Dendritic cell treated with granulocyte-macrophage colony-stimulating factor and Interleukin-4, amounts not matched to agents 40 ng/mL and 50 ng/mL, for 4 days (primary cell): ENCODE data around the gene TAS2R40.

ENCODE experiments used
- H3K27ac Mint-ChIP-seq: one replicate; pipeline ENCODE4 v1.8.0; 2022; ENCODE audit warnings: mild to moderate bottlenecking, mixed read lengths
- H3K27me3 Mint-ChIP-seq: one replicate; pipeline ENCODE4 v1.8.0; 2022; ENCODE audit warnings: mild to moderate bottlenecking, mixed read lengths
- H3K36me3 Mint-ChIP-seq: one replicate; pipeline ENCODE4 v1.8.0; 2022; ENCODE audit warnings: low read depth, mixed read lengths
- H3K4me1 Mint-ChIP-seq: one replicate; pipeline ENCODE4 v1.8.0; 2022; ENCODE audit warnings: low read depth, mixed read lengths
- H3K4me3 Mint-ChIP-seq: one replicate; pipeline ENCODE4 v1.8.0; 2022; ENCODE audit warnings: mild to moderate bottlenecking, moderate library complexity, mixed read lengths
- H3K9me3 Mint-ChIP-seq: one replicate; pipeline ENCODE4 v1.8.0; 2022; ENCODE audit warnings: mixed read lengths
- intact Hi-C: fragments of 100-400 bp; cut with micrococcal nuclease; formaldehyde crosslinking; loops from one replicate; pipeline ENCODE4 v1.15.0; 2022

The TAS2R40 gene

DNA sequence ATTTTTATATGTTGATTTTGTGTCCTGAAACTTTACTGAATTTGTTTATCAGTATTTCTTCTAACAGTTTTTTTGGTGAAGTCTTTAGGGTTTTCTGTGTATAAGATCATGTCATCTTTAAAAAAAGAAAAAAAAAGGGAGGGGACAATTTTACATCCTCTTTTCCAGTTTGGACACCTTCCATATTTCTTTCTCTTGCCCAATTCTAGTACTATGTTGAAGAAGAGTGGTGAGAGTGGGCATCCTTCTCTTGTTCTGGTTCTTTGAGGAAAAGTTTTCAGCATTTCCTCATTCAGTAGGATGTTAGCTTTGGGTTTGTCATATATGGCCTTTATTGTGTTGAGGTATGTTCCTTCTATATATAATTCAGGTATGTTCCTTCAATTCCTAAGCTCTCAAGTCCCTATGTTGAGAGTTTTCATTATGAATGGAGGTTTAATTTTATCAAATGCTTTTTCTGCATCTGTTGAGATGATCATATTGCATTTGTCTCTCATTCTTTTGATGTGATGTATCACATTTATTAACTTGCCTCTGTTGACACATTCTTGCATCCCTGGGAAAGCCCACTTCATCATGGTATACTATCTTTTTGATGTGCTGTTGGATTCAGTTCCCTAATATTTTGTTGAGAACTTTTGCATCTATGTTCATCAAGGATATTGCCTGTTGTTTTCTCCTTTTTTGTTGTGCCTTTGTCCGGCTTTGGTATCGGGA lies 12.1 kb downstream of the TAS2R40 start:
- H3K27me3 Mint-ChIP-seq, result no peaks in the 10 kb centered on the region
- peaks cover 39% of the 10 kb centered on the region for H3K4me1 Mint-ChIP-seq
- peaks cover 17% of the 10 kb centered on the region for H3K9me3 Mint-ChIP-seq
- peaks cover 21% of the 10 kb centered on the region for H3K36me3 Mint-ChIP-seq
- no peak overlapping the region for H3K27ac Mint-ChIP-seq
- intact Hi-C loops, result no loop called here
- no peak overlapping the region for H3K4me3 Mint-ChIP-seq

DNA sequence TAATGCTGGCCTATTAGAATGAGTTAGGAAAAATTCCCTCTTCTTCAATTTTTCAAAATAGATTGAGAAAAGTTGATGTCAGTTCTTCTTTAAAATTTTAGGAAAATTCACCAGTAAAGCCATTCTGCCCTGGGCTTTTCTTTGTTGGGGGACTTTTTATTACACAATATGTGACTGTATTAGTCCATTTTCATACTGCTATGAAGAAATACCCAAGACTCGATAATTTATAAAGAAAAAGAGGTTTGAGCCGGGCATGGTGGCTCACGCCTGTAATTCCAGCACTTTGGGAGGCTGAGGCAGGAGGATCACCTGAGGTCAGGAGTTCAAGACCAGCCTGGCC lies 12.7 kb downstream of the TAS2R40 start:
- peaks cover 44% of the 10 kb centered on the region for H3K4me1 Mint-ChIP-seq
- no peak overlapping the region for H3K27ac Mint-ChIP-seq
- intact Hi-C loops, result no loop called here
- H3K4me3 Mint-ChIP-seq, result no peak overlapping the region
- H3K9me3 Mint-ChIP-seq, result peaks cover 17% of the 10 kb centered on the region
- H3K27me3 Mint-ChIP-seq, result no peaks in the 10 kb centered on the region
- peaks cover 21% of the 10 kb centered on the region for H3K36me3 Mint-ChIP-seq

DNA sequence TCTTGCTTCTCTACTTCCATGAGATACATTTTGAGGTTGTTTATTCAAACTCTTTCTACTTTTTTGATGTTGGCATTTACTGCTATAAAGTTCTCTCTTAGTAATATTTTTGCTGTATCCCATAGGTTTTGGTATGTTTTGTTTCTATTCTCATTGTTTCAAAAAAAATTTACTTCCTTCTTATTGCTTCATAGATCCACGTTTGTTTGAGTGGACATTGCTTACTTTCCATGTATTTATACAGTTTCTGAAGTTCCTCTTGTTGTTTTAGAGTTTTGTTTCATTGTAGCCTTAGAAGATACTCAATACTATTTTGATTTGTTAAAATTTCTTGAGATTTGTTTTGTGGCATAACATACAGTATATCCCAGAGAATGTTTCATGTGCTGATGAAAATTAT lies 13.7 kb downstream of the TAS2R40 start:
- peaks cover 21% of the 10 kb centered on the region for H3K36me3 Mint-ChIP-seq
- peak overlapping the region; percentile 89 for H3K27ac Mint-ChIP-seq
- H3K9me3 Mint-ChIP-seq, result peaks cover 17% of the 10 kb centered on the region
- no peak overlapping the region for H3K4me3 Mint-ChIP-seq
- intact Hi-C loops, result no loop called here
- H3K4me1 Mint-ChIP-seq, result peaks cover 45% of the 10 kb centered on the region
- H3K27me3 Mint-ChIP-seq, result no peaks in the 10 kb centered on the region

DNA sequence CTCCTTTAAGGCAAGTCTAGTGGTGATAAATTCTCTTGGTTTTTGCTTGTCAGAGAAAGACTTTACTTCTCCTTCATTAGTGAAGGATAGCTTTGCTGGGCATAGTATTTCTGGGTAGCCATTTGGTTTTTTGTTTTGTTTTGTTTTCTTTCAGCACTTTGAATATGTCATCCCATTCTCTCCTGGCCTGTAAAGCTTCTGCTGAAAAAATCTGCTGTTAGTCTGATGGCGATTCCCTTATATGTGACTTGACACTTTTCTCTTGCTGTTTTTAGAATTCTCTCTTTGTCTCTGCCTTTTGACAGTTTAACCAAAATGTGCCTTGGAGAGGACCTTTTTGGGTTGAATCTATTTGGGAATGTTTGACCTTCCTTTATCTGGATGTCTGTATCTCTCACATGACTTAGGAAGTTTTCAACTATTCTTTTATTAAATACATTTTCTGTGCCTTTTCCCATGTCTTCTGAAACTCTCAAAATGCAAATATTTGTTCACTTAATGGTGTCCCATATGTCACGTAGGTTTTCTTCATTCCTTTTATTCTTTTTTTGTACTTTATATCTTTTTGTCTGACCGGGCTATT lies 14.7 kb downstream of the TAS2R40 start:
- peaks cover 21% of the 10 kb centered on the region for H3K36me3 Mint-ChIP-seq
- H3K27ac Mint-ChIP-seq, result peak overlapping the region; percentile 89
- intact Hi-C loops, result no loop called here
- peaks cover 17% of the 10 kb centered on the region for H3K9me3 Mint-ChIP-seq
- H3K4me3 Mint-ChIP-seq, result no peak overlapping the region
- H3K27me3 Mint-ChIP-seq, result no peaks in the 10 kb centered on the region
- H3K4me1 Mint-ChIP-seq, result peaks cover 54% of the 10 kb centered on the region

DNA sequence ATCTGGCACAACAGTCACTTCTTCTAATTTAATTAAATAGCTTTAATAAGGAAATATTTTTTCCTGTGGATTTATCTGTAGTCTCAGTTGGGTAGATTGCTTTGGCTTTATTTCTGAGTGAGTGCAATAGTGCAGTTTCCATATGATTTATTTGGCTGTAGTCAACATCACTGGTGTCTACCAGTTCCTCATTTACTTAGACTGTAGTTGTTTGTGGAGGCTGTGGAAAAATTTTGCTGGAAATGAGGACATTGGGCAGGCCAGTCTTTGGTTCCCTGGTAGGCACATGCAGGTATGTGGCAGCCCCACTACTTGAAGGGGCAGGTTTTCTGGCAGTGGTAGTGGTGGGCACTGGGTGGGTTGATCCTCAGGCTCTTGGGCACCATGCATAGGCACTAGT lies 15.5 kb downstream of the TAS2R40 start:
- H3K27me3 Mint-ChIP-seq, result no peaks in the 10 kb centered on the region
- intact Hi-C loops, result no loop called here
- peaks cover 17% of the 10 kb centered on the region for H3K9me3 Mint-ChIP-seq
- peaks cover 62% of the 10 kb centered on the region for H3K4me1 Mint-ChIP-seq
- peak overlapping the region; percentile 55 for H3K4me3 Mint-ChIP-seq
- peaks cover 21% of the 10 kb centered on the region for H3K36me3 Mint-ChIP-seq
- peak overlapping the region; percentile 89 for H3K27ac Mint-ChIP-seq

DNA sequence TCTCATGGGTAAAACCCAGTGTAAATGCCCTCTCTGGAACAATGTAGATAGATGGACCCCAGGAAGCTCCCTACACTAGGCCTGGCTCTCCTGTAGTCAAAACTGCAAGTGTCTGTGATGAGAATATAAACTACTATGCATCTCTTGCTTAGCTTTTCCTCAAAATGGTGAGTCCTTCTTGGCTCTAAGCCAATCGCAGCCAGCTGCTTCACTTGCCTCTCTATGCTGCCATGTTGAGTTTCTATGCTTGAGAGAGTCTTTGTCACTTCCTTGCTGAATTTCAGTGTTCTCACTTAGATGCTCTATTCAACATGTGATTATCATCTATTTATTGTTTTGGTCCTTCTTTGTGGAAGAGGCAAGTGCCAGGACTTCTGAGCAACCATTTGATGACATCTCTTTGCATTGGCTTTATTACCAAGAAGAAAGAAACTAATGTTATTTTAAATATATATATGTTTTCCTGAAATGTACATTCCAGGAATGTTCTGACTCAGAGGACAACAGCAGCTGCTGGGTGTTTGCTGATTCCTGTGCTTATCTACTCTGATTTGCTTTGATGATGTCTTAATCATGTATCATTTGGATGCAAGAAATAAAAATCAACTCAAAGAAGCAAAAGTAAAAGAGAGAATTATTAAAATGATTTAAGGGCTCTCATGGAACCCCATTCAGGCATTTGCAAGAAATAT lies 16.6 kb downstream of the TAS2R40 start:
- intact Hi-C loops, result no loop called here
- Mint-ChIP-seq H3K36me3 (peaks cover 21% of the 10 kb centered on the region), H3K27ac (peak overlapping the region; percentile 89), H3K4me3 (peak overlapping the region; percentile 63), H3K27me3 (no peaks in the 10 kb centered on the region), H3K9me3 (peaks cover 17% of the 10 kb centered on the region), H3K4me1 (peaks cover 73% of the 10 kb centered on the region)

DNA sequence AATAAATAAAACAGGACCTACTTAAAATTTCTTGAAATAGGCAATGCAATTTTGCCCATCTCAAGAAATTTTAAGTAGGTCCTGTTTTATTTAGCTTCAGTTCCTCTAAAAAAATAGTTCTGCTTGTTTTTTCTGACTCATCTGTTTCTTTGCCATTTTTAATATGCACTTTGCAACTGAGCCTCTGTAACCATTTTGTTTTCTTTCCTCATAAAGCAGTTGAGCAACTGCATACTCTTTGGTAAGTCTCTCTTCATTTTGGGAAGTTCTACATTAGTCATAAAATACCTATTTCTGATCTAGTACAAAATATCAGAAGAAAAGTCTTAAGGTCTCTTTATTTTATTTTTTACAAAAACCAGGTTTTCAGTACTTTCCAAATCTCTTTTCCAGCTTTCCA lies 18.0 kb downstream of the TAS2R40 start:
- no peaks in the 10 kb centered on the region for H3K27me3 Mint-ChIP-seq
- peaks cover 21% of the 10 kb centered on the region for H3K36me3 Mint-ChIP-seq
- H3K27ac Mint-ChIP-seq, result peak overlapping the region; percentile 89

DNA sequence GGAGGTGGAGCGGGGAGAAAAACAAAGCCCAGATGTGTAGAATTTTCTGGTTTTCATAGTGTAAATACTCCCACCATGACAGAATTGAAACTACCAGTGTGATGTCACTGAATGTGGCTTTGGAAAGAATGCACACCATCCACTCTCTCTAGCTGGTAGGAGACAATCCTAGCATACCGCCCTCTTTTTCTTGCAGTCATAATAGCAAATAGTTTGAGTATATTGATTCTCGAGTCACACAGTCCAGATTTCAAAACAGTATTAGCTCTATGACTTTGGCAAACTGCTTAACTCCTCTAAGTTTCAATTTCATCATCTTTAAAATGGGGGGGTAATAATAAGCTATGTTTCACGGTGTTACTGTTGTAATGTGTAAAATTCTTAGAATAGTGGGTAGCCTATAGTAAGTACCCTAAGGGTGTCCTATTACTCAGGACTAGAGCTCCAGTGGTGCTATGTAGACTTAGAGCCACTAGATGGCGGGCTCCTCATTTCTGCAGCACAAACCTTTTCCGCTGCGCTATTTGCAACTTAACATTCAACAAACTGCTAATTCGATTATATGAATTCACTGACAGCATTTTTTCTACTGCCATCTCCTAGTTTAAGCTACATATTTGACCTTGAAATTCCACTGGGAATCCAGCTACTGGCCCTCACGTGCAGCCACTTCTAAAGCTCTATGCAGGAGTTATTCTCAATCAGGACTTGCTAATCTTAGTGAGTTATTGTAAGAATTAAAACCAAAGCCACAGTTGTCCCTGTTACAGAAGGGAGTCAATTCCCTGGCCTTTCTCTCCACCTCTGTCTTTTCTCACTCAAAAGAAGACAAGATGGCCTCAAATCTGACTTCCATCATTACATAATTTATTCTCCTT lies 18.7 kb downstream of the TAS2R40 start:
- peaks cover 17% of the 10 kb centered on the region for H3K9me3 Mint-ChIP-seq
- peak overlapping the region; percentile 89 for H3K27ac Mint-ChIP-seq
- peaks cover 85% of the 10 kb centered on the region for H3K4me1 Mint-ChIP-seq
- peaks cover 21% of the 10 kb centered on the region for H3K36me3 Mint-ChIP-seq
- intact Hi-C loops, result loop anchor here (1.0 to 5.0 kb wide), 5 partner anchors 22 to 247 kb away; partner anchors contain the start of genes GSTK1 and ZYX
- H3K4me3 Mint-ChIP-seq, result peak overlapping the region; percentile 50
- no peaks in the 10 kb centered on the region for H3K27me3 Mint-ChIP-seq

More for the DNA sequence above, 18.0 kb downstream of the TAS2R40 start:
- intact Hi-C loops, result loop anchor here (1.0 to 5.0 kb wide), 5 partner anchors 23 to 247 kb away; partner anchors contain the start of genes GSTK1 and ZYX
- Mint-ChIP-seq H3K4me3 (peak overlapping the region; percentile 50), H3K9me3 (peaks cover 17% of the 10 kb centered on the region), H3K4me1 (peaks cover 84% of the 10 kb centered on the region)

DNA sequence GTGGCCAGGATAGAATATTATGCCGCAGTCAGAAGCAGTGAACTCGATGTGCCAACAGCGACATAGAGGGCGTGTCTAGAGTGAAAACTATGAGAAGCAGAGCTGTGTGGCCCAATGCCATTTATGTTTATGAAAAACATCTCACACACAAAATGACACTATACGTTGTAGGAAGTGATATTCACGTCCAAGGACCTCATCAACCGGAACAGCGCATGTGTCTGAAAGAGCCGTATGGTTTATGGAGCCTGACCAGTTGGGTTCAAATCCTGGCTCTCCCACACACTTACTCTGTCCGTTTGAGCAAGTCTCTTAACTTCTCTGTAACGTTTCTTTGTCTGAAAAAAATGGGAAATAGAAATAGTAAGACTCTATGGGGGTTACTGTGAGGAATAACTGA lies 20.5 kb downstream of the TAS2R40 start:
- no peaks in the 10 kb centered on the region for H3K27me3 Mint-ChIP-seq
- peaks cover 85% of the 10 kb centered on the region for H3K4me1 Mint-ChIP-seq
- intact Hi-C loops, result loop anchor here (5.0 kb wide), 1 partner anchor 245 kb away; no protein-coding TSS in a partner anchor
- no peaks in the 10 kb centered on the region for H3K9me3 Mint-ChIP-seq
- H3K36me3 Mint-ChIP-seq, result peaks cover 7% of the 10 kb centered on the region
- H3K27ac Mint-ChIP-seq, result peak overlapping the region; percentile 75
- H3K4me3 Mint-ChIP-seq, result no peak overlapping the region

DNA sequence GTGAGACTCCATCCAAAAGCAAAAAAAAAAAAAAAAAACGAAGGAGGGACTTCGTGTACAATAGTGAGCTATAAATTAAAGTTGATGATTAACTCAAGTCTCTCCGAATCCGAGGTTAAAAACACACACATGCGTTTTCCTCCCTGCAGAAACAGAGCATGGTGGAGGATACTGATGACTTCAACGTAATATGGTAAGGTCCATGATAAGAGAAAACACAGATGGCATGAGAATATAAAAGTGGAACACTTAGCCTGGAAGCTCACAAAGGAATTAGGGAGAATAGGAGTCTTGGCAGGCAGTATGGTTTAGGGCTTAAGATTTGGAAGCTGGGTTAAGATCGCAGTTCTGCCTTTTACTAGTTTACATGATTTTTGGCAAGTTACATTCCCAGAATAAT lies 21.3 kb downstream of the TAS2R40 start:
- H3K36me3 Mint-ChIP-seq, result no peaks in the 10 kb centered on the region
- no peak overlapping the region for H3K4me3 Mint-ChIP-seq
- intact Hi-C loops, result loop anchor here (5.0 kb wide), 1 partner anchor 244 kb away; no protein-coding TSS in a partner anchor
- H3K27me3 Mint-ChIP-seq, result no peaks in the 10 kb centered on the region
- peaks cover 83% of the 10 kb centered on the region for H3K4me1 Mint-ChIP-seq
- no peaks in the 10 kb centered on the region for H3K9me3 Mint-ChIP-seq
- peak overlapping the region; percentile 75 for H3K27ac Mint-ChIP-seq

DNA sequence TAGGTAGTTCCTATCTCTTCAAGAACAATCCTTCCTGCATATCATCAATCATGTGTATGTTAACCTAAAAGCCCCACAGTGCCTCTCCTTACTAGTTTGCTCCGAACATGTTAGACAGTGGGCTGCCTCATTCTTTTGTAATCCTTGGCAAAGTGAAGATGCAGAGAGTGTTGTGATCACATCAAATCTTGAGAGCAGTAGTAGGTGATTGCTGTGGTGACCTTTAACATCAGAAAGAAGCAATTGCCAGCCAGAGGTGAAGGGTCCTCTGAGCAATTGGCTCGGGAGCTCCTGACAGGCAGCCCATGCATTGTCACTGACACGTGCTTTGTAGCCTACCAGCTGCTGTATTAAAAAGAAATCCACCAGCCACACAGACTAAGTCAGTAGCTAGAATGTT lies 21.8 kb downstream of the TAS2R40 start:
- Mint-ChIP-seq H3K27me3 (no peaks in the 10 kb centered on the region), H3K27ac (peak overlapping the region; percentile 64), H3K4me3 (no peak overlapping the region), H3K4me1 (peaks cover 84% of the 10 kb centered on the region), H3K9me3 (no peaks in the 10 kb centered on the region), H3K36me3 (no peaks in the 10 kb centered on the region)
- intact Hi-C loops, result loop anchor here (5.0 kb wide), 1 partner anchor 244 kb away; no protein-coding TSS in a partner anchor

DNA sequence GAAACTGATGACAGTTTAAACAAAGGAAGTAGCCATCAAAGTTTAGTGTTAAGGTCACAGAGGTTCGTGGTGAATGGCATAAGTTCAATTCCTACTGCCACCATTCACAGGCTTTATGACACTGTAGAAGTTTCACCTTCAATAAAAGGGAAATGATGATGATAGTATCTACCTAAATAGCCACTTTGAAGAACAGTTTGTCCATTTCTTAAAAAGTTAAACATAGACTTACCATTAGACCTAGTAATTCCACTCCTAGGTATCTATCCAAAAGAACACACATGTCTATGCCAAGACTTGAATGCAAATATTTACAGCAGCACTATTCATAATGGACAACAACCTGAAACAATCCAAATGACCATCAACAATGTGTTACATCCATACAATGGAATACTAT lies 22.5 kb downstream of the TAS2R40 start:
- Mint-ChIP-seq H3K27me3 (no peaks in the 10 kb centered on the region), H3K9me3 (no peaks in the 10 kb centered on the region), H3K4me3 (no peak overlapping the region), H3K4me1 (peaks cover 84% of the 10 kb centered on the region), H3K36me3 (peaks cover 4% of the 10 kb centered on the region), H3K27ac (peak overlapping the region; percentile 82)
- intact Hi-C loops, result loop anchor here (5.0 kb wide), 1 partner anchor 243 kb away; no protein-coding TSS in a partner anchor

DNA sequence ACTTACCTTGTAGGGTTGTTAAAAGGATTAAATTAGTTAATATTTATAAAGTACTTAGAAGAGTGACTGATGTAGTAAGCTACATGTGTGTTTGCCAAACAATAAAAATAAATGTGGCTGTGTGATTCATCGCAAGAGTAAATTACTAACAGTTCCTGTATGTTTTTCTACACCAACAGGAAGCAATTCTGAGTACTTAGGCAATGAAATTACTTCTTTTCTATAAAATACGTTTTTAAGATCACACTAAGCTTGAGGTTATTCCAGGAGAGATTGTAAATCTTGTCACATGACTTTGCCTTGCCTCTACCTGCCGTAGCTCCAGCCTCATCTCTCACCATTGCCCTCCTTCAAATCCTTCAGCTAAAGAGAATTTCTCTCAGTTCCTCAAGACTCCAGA lies 23.3 kb downstream of the TAS2R40 start:
- intact Hi-C loops, result no loop called here

More for the DNA sequence above, 23.3 kb downstream of the TAS2R40 start:
- Mint-ChIP-seq H3K27me3 (no peaks in the 10 kb centered on the region), H3K9me3 (no peaks in the 10 kb centered on the region), H3K4me1 (peaks cover 89% of the 10 kb centered on the region), H3K4me3 (no peak overlapping the region), H3K36me3 (peaks cover 6% of the 10 kb centered on the region), H3K27ac (peak overlapping the region; percentile 82)
